ENCODE results near the gene ECE2.

- no peak for TF ChIP-seq EGR1 (IDR thresholded peaks at IDR 0.05; ENCODE audit: low read depth in 2 of 2)
- no peak for TF ChIP-seq CTCF (IDR thresholded peaks at IDR 0.05; ENCODE audit: low read depth, low read length, missing input control)
- no peak for TF ChIP-seq ATF3 (IDR thresholded peaks at IDR 0.05)
- no peak for TF ChIP-seq ZBTB33 (IDR thresholded peaks at IDR 0.05)
- TF ChIP-seq JUND (IDR thresholded peaks at IDR 0.05) = no peak
- no peak for TF ChIP-seq TAF1 (conservative IDR thresholded peaks at IDR 0.05)
- TF ChIP-seq GABPA (IDR thresholded peaks at IDR 0.05 in 1 of 2, conservative IDR thresholded peaks at IDR 0.05 in 1 of 2) = no peak
- TF ChIP-seq RAD21 (IDR thresholded peaks at IDR 0.05) = no peak
- no peak for TF ChIP-seq RXRA (IDR thresholded peaks at IDR 0.05)
Measured at GRCh38 chr3:184307915-184308314, 32.1 kb downstream of the ECE2 start.
